HepG2 (cell line): Measurements from ENCODE around the gene ZNF524. TPM values are rescaled to one million over a fixed set of nuclear protein-coding genes. Genes with fewer than 3 reads are reported as not detected.

ENCODE experiments used
- AHR ChIP-seq: IDR thresholded peaks from 2 replicates; pipeline ENCODE4 v1.6.1; 2018; ENCODE audit warnings: missing genetic modification reagents, missing compliant biosample characterization
- CREM ChIP-seq, 2 experiments: sonication (generic) in 1 of 2; formaldehyde crosslinking in 1 of 2; IDR thresholded peaks; 2 replicates each; pipeline versions ENCODE4 v1.4.0 to v1.6.1; 2016 to 2020; ENCODE audit warnings: antibody characterized with exemption in 1 of 2, mild to moderate bottlenecking in 1 of 2, missing genetic modification reagents in 1 of 2
- FOSL2 ChIP-seq: sonication (generic); formaldehyde crosslinking; IDR thresholded peaks from 2 replicates; pipeline ENCODE4 v1.4.0; 2020; ENCODE audit warnings: missing genetic modification reagents
- GATA4 ChIP-seq: sonication (generic); IDR thresholded peaks from 2 replicates; pipeline ENCODE4 v1.6.1; 2016; ENCODE audit warnings: antibody characterized with exemption, low read depth, borderline replicate concordance
- IKZF5 ChIP-seq: IDR thresholded peaks from 2 replicates; pipeline ENCODE4 v1.6.1; 2018; ENCODE audit warnings: missing genetic modification reagents, mild to moderate bottlenecking, missing compliant biosample characterization
- JUNB ChIP-seq: sonication (generic); formaldehyde crosslinking; IDR thresholded peaks from 2 replicates; pipeline ENCODE4 v1.8.0; 2022; ENCODE audit warnings: missing genetic modification reagents, mild to moderate bottlenecking, borderline replicate concordance
- KAT7 ChIP-seq: IDR thresholded peaks from 2 replicates; pipeline ENCODE4 v1.6.1; 2018; ENCODE audit warnings: borderline replicate concordance, missing compliant biosample characterization
- MLXIP ChIP-seq: sonication (generic); formaldehyde crosslinking; IDR thresholded peaks from 2 replicates; pipeline ENCODE4 v1.9.0; 2021; ENCODE audit warnings: missing genetic modification reagents, borderline replicate concordance
- NR2F6 ChIP-seq, 2 experiments: IDR thresholded peaks; 2 replicates each; pipeline ENCODE4 v1.6.1; 2016; ENCODE audit warnings: antibody characterized with exemption in 1 of 2, mild to moderate bottlenecking in 1 of 2
- ONECUT2 ChIP-seq: sonication (generic); formaldehyde crosslinking; IDR thresholded peaks from 2 replicates; pipeline ENCODE4 v1.4.0; 2020; ENCODE audit warnings: missing genetic modification reagents
- POLR2AphosphoS5 ChIP-seq: IDR thresholded peaks from 2 replicates; pipeline ENCODE4 v1.6.1; 2012; ENCODE audit warnings: low read depth, low read length
- SMARCC2 ChIP-seq: fragments of 450-650 bp; IDR thresholded peaks from 2 replicates; pipeline ENCODE4 v1.6.1; 2017; ENCODE audit warnings: antibody characterized with exemption, mild to moderate bottlenecking
- SP4 ChIP-seq: sonication (generic); formaldehyde crosslinking; IDR thresholded peaks from 2 replicates; pipeline ENCODE4 v1.8.1; 2023; ENCODE audit warnings: mild to moderate bottlenecking, missing genetic modification reagents
- SP5 ChIP-seq: IDR thresholded peaks from 2 replicates; pipeline ENCODE4 v1.6.1; 2016; ENCODE audit warnings: low read depth, borderline replicate concordance
- TBL1XR1 ChIP-seq: fragments of 150-350 bp; IDR thresholded peaks from 2 replicates; pipeline ENCODE4 v1.6.1; 2014; ENCODE audit warnings: borderline replicate concordance, low read length; ENCODE audit not compliant: partially characterized antibody
- THAP8 ChIP-seq: sonication (generic); formaldehyde crosslinking; IDR thresholded peaks from 2 replicates; pipeline ENCODE4 v1.5.1; 2020; ENCODE audit warnings: missing genetic modification reagents, mild to moderate bottlenecking, borderline replicate concordance
- TSC22D2 ChIP-seq: sonication (generic); formaldehyde crosslinking; IDR thresholded peaks from 2 replicates; pipeline ENCODE4 v1.5.1; 2020; ENCODE audit warnings: missing genetic modification reagents, mild to moderate bottlenecking, borderline replicate concordance
- ZBTB25 ChIP-seq: IDR thresholded peaks from 2 replicates; pipeline ENCODE4 v1.6.1; 2018; ENCODE audit warnings: missing genetic modification reagents
- ZFP41 ChIP-seq: sonication (generic); formaldehyde crosslinking; IDR thresholded peaks from 2 replicates; pipeline ENCODE4 v1.4.0; 2020; ENCODE audit warnings: mild to moderate bottlenecking, missing genetic modification reagents, borderline replicate concordance
- ZFP82 ChIP-seq: sonication (generic); formaldehyde crosslinking; IDR thresholded peaks from 2 replicates; pipeline ENCODE4 v1.5.1; 2020; ENCODE audit warnings: mild to moderate bottlenecking, missing genetic modification reagents, borderline replicate concordance
- ZNF292 ChIP-seq: sonication (generic); formaldehyde crosslinking; IDR thresholded peaks from 2 replicates; pipeline ENCODE4 v1.8.1; 2022; ENCODE audit warnings: mild to moderate bottlenecking, low read depth, missing genetic modification reagents, borderline replicate concordance
- ZNF317 ChIP-seq: sonication (generic); formaldehyde crosslinking; IDR thresholded peaks from 2 replicates; pipeline ENCODE4 v1.5.0; 2020; ENCODE audit warnings: mild to moderate bottlenecking, missing genetic modification reagents
- ZNF337 ChIP-seq: sonication (generic); formaldehyde crosslinking; IDR thresholded peaks from 2 replicates; pipeline ENCODE4 v1.5.1; 2020; ENCODE audit warnings: missing genetic modification reagents, low read depth, mild to moderate bottlenecking, borderline replicate concordance
- ZNF33B ChIP-seq: sonication (generic); formaldehyde crosslinking; IDR thresholded peaks from 2 replicates; pipeline ENCODE4 v1.5.1; 2020; ENCODE audit warnings: mild to moderate bottlenecking, missing genetic modification reagents
- ZNF569 ChIP-seq: sonication (generic); formaldehyde crosslinking; IDR thresholded peaks from 2 replicates; pipeline ENCODE4 v1.5.0; 2020; ENCODE audit warnings: mild to moderate bottlenecking, missing genetic modification reagents, moderate library complexity, borderline replicate concordance
- ZNF781 ChIP-seq: sonication (generic); formaldehyde crosslinking; IDR thresholded peaks from 2 replicates; pipeline ENCODE4 v1.5.1; 2020; ENCODE audit warnings: borderline replicate concordance, mild to moderate bottlenecking, missing genetic modification reagents; ENCODE audit errors: not compliant biosample characterization
- polyA plus RNA-seq, 8 experiments: library from polyadenylated mRNA; depleted of rRNA in 3 of 8; stranded (reverse) in 7 of 8; unstranded in 1 of 8; fragments of >200 nt; fragmentation: Illumina TruSeq in 4 of 8; extraction: Trizol in 4 of 8; gene quantifications; 2 replicates each; pipeline versions ENCODE4 v1.2.1 to v1.2.3, GENCODE V29; 2011 to 2016; ENCODE audit warnings: low read depth in 4 of 8, missing spikeins in 1 of 8, mixed read lengths in 1 of 8; ENCODE audit not compliant: insufficient read depth in 1 of 8
- total RNA-seq, 5 experiments: library from RNA; depleted of rRNA; stranded (reverse); fragments of >200 nt; fragmentation: Illumina TruSeq; extraction: Trizol; gene quantifications; 2 replicates each; pipeline ENCODE4 v1.2.3, GENCODE V29; 2016; ENCODE audit warnings: low read depth in 1 of 5

The ZNF524 gene
- total and polyA plus RNA-seq, 2 of the 13 experiments (the other 11 are each of a cell fraction or from before 2014, with no cell fraction given): 3.2 to 4.6 TPM

- TF ChIP-seq ZBTB25 (CRISPR knock-in tag) (no peak), ZNF292 (CRISPR knock-in tag) (no peak), JUNB (CRISPR knock-in tag) (no peak), SP5 (CRISPR knock-in tag) (peak; percentile 21; the same call in 1 of the 2 replicates), ZNF569 (no peak), THAP8 (CRISPR knock-in tag) (no peak), POLR2AphosphoS5 (no peak), SP4 (CRISPR knock-in tag) (no peak), FOSL2 (CRISPR knock-in tag) (0 out of 2 replicates have a peak, but pooled peaks have one; percentile 10), TBL1XR1 (no peak), GATA4 (no peak), ONECUT2 (CRISPR knock-in tag) (no peak), ZFP82 (no peak), IKZF5 (CRISPR knock-in tag) (peak; percentile 52), ZNF33B (CRISPR knock-in tag) (no peak), CREM (IDR thresholded peaks at IDR 0.05) (no peak), CREM (CRISPR knock-in tag; IDR thresholded peaks at IDR 0.05) (no peak), ZNF781 (CRISPR knock-in tag) (no peak), TSC22D2 (CRISPR knock-in tag) (no peak), ZNF317 (CRISPR knock-in tag) (peak; percentile 99), ZFP41 (CRISPR knock-in tag) (no peak), NR2F6 (IDR thresholded peaks at IDR 0.05) (0 out of 2 replicates have a peak, but pooled peaks have one; percentile 22), NR2F6 (CRISPR knock-in tag; IDR thresholded peaks at IDR 0.05) (peak; percentile 63), KAT7 (CRISPR knock-in tag) (no peak), MLXIP (CRISPR knock-in tag) (no peak), AHR (CRISPR knock-in tag) (no peak), ZNF337 (CRISPR knock-in tag) (no peak), SMARCC2 (no peak)
Observed at GRCh38 chr19:55554741-55555152, 45.3 kb upstream of the ZNF524 start (continued).
